Spleen (tissue), 7 donors: ENCODE measurements around the gene EFCAB5.

Experiments
- CTCF ChIP-seq, 11 experiments: fragments of 200-600 bp in 7 of 11; fragments of 450-650 bp in 4 of 11; sonication (generic) in 4 of 11; IDR thresholded peaks in 8 of 11; conservative IDR thresholded peaks in 3 of 11; 1 replicate in 7 of 11; 2 replicates in 4 of 11; pipeline versions ENCODE4 v1.4.0 to v1.8.0; 2016 to 2021; ENCODE audit warnings: antibody characterized with exemption in 11 of 11, inconsistent platforms in 4 of 11, mild to moderate bottlenecking in 1 of 11
- POLR2A ChIP-seq, 3 donors: fragments of 450-650 bp; IDR thresholded peaks; one replicate each; pipeline ENCODE4 v1.5.1; 2017; ENCODE audit warnings: antibody characterized with exemption in 3 of 3, mild to moderate bottlenecking in 1 of 3
- donor health status: DM: no; HTN: no; CAD: no; lungs with moderate emphysema.
- donor health status: DM: no; HTN: no; CAD: no.
- donor health status: DM: no; HTN: no; CAD: no.

GRCh38 chr17:30082773-30083172 lies 141.3 kb downstream of the EFCAB5 start:
- TF ChIP-seq CTCF (IDR thresholded peaks at IDR 0.05 in 8 of 11, conservative IDR thresholded peaks at IDR 0.05 in 3 of 11) = no peak
- TF ChIP-seq POLR2A (IDR thresholded peaks at IDR 0.05) = no peak
